ENCODE results near the gene FAM53B.
A peak's percentile ranks its signal among the peaks of the same experiment; 100 is the strongest.

Gene FAM53B

GRCh38 chr10:124722798-124723783, 21.1 kb downstream of the FAM53B start:
- no CpG with 5 or more reads among the region's 8 CpGs for WGBS, 2 donors (ENCODE audit: extremely low coverage in 2 of 2, insufficient read length in 2 of 2, insufficient replicate concordance in 1 of 2)
- H2BK5ac ChIP-seq (ENCODE audit: low read length): no peak overlapping the region
- no peak overlapping the region for H2BK12ac ChIP-seq (ENCODE audit: low read length)
- no peaks in the 10 kb centered on the region for H3K27me3 ChIP-seq (ENCODE audit: control insufficient read depth in 3 of 3, insufficient read depth in 3 of 3, low read depth in 1 of 3, low read length in 3 of 3)
- H4K91ac ChIP-seq (ENCODE audit: low read depth, low read length, poor library complexity): no peak overlapping the region
- H3K27ac ChIP-seq (replicated peaks; ENCODE audit: low read length): no peak overlapping the region
- no peak overlapping the region for H3K18ac ChIP-seq (ENCODE audit: low read length)
- H3K4ac ChIP-seq (ENCODE audit: low read length): no peak overlapping the region
- no peak overlapping the region for H2BK15ac ChIP-seq (ENCODE audit: low read length)
- H3K9me3 ChIP-seq (replicated peaks in 1 of 2; ENCODE audit: control insufficient read depth in 2 of 2, insufficient read depth in 1 of 2, low read depth in 1 of 2, low read length in 2 of 2): no peaks in the 10 kb centered on the region
- no peak overlapping the region for H3K9ac ChIP-seq (ENCODE audit: low read depth, low read length, poor library complexity)
- H3K4me2 ChIP-seq (ENCODE audit: insufficient read depth, low read length, poor library complexity, severe bottlenecking): no peak overlapping the region
- H2AFZ ChIP-seq (ENCODE audit: low read length): no peak overlapping the region
- H3K14ac ChIP-seq (ENCODE audit: low read length): no peak overlapping the region
- peaks cover 1 to 18% of the 10 kb centered on the region in 2 donors for H3K36me3 ChIP-seq (replicated peaks in 1 of 2; ENCODE audit: control insufficient read depth in 2 of 2, insufficient read depth in 2 of 2, low read length in 2 of 2)
- peaks cover 8% of the 10 kb centered on the region for H3K79me1 ChIP-seq (ENCODE audit: low read depth, low read length)
- H2AK5ac ChIP-seq (ENCODE audit: low read depth, low read length): no peak overlapping the region
- no peak for DNase-seq (ENCODE audit: low spot score)
- H3K4me3 ChIP-seq (ENCODE audit: low read length in 2 of 2): no peak overlapping the region
- no peak overlapping the region for H2BK120ac ChIP-seq (ENCODE audit: low read depth, low read length)
- no peak overlapping the region for H4K8ac ChIP-seq (ENCODE audit: low read depth, low read length)
- H3K23ac ChIP-seq (ENCODE audit: low read depth, low read length, poor library complexity): no peak overlapping the region
- H3K4me1 ChIP-seq (ENCODE audit: control insufficient read depth in 2 of 2, insufficient read depth in 1 of 2, low read depth in 1 of 2, low read length in 2 of 2): peaks cover 12 to 24% of the 10 kb centered on the region in 2 donors

GRCh38 chr10:124721330-124722045, 22.7 kb downstream of the FAM53B start:
- H2BK12ac ChIP-seq (ENCODE audit: low read length): no peak overlapping the region
- H2BK120ac ChIP-seq (ENCODE audit: low read depth, low read length): no peak overlapping the region
- no peak overlapping the region for H4K8ac ChIP-seq (ENCODE audit: low read depth, low read length)
- no peak overlapping the region for H4K91ac ChIP-seq (ENCODE audit: low read depth, low read length, poor library complexity)
- no peak overlapping the region for H2AFZ ChIP-seq (ENCODE audit: low read length)
- no peak overlapping the region for H3K27ac ChIP-seq (replicated peaks; ENCODE audit: low read length)
- H3K4me3 ChIP-seq (ENCODE audit: low read length in 2 of 2): no peak overlapping the region
- H3K4me1 ChIP-seq (ENCODE audit: control insufficient read depth in 2 of 2, insufficient read depth in 1 of 2, low read depth in 1 of 2, low read length in 2 of 2): peaks cover 12 to 25% of the 10 kb centered on the region in 2 donors
- no peak for DNase-seq (ENCODE audit: low spot score)
- no peak overlapping the region for H3K23ac ChIP-seq (ENCODE audit: low read depth, low read length, poor library complexity)
- no peaks in the 10 kb centered on the region for H3K27me3 ChIP-seq (ENCODE audit: control insufficient read depth in 3 of 3, insufficient read depth in 3 of 3, low read depth in 1 of 3, low read length in 3 of 3)
- no peak overlapping the region for H3K4me2 ChIP-seq (ENCODE audit: insufficient read depth, low read length, poor library complexity, severe bottlenecking)
- no peak overlapping the region for H3K9ac ChIP-seq (ENCODE audit: low read depth, low read length, poor library complexity)
- H3K9me3 ChIP-seq (replicated peaks in 1 of 2; ENCODE audit: control insufficient read depth in 2 of 2, insufficient read depth in 1 of 2, low read depth in 1 of 2, low read length in 2 of 2): peaks cover 0 to 6% of the 10 kb centered on the region in 2 donors
- H3K4ac ChIP-seq (ENCODE audit: low read length): no peak overlapping the region
- no peak overlapping the region for H2BK5ac ChIP-seq (ENCODE audit: low read length)
- peaks cover 8% of the 10 kb centered on the region for H3K79me1 ChIP-seq (ENCODE audit: low read depth, low read length)
- no peak overlapping the region for H3K18ac ChIP-seq (ENCODE audit: low read length)
- no CpG with 5 or more reads among the region's 16 CpGs for WGBS, 2 donors (ENCODE audit: extremely low coverage in 2 of 2, insufficient read length in 2 of 2, insufficient replicate concordance in 1 of 2)
- no peak overlapping the region for H2BK15ac ChIP-seq (ENCODE audit: low read length)
- no peak overlapping the region for H2AK5ac ChIP-seq (ENCODE audit: low read depth, low read length)
- H3K36me3 ChIP-seq (replicated peaks in 1 of 2; ENCODE audit: control insufficient read depth in 2 of 2, insufficient read depth in 2 of 2, low read length in 2 of 2): peaks cover 1 to 22% of the 10 kb centered on the region in 2 donors
- H3K14ac ChIP-seq (ENCODE audit: low read length): no peak overlapping the region

GRCh38 chr10:124719213-124719851, 24.8 kb downstream of the FAM53B start:
- Histone ChIP-seq H2AFZ (ENCODE audit: low read length) (no peak overlapping the region), H3K9ac (ENCODE audit: low read depth, low read length, poor library complexity) (no peak overlapping the region), H3K27ac (replicated peaks; ENCODE audit: low read length) (no peak overlapping the region), H3K14ac (ENCODE audit: low read length) (no peak overlapping the region), H2BK15ac (ENCODE audit: low read length) (no peak overlapping the region), H3K4me2 (ENCODE audit: insufficient read depth, low read length, poor library complexity, severe bottlenecking) (no peak overlapping the region), H4K8ac (ENCODE audit: low read depth, low read length) (no peak overlapping the region), H4K91ac (ENCODE audit: low read depth, low read length, poor library complexity) (no peak overlapping the region), H2BK5ac (ENCODE audit: low read length) (no peak overlapping the region), H3K23ac (ENCODE audit: low read depth, low read length, poor library complexity) (no peak overlapping the region), H3K36me3 (replicated peaks in 1 of 2; ENCODE audit: control insufficient read depth in 2 of 2, insufficient read depth in 2 of 2, low read length in 2 of 2) (peaks cover 1 to 7% of the 10 kb centered on the region in 2 donors), H3K4me1 (ENCODE audit: control insufficient read depth in 2 of 2, insufficient read depth in 1 of 2, low read depth in 1 of 2, low read length in 2 of 2) (peaks cover 4 to 15% of the 10 kb centered on the region in 2 donors), H2AK5ac (ENCODE audit: low read depth, low read length) (no peak overlapping the region), H3K9me3 (replicated peaks in 1 of 2; ENCODE audit: control insufficient read depth in 2 of 2, insufficient read depth in 1 of 2, low read depth in 1 of 2, low read length in 2 of 2) (peaks cover 0 to 6% of the 10 kb centered on the region in 2 donors), H2BK120ac (ENCODE audit: low read depth, low read length) (no peak overlapping the region), H3K18ac (ENCODE audit: low read length) (peak overlapping the region; percentile 19), H3K4me3 (ENCODE audit: low read length in 2 of 2) (no peak overlapping the region), H2BK12ac (ENCODE audit: low read length) (no peak overlapping the region), H3K4ac (ENCODE audit: low read length) (no peak overlapping the region), H3K79me1 (ENCODE audit: low read depth, low read length) (peaks cover 11% of the 10 kb centered on the region), H3K27me3 (ENCODE audit: control insufficient read depth in 3 of 3, insufficient read depth in 3 of 3, low read depth in 1 of 3, low read length in 3 of 3) (no peaks in the 10 kb centered on the region)
- no CpG with 5 or more reads among the region's 8 CpGs for WGBS, 2 donors (ENCODE audit: extremely low coverage in 2 of 2, insufficient read length in 2 of 2, insufficient replicate concordance in 1 of 2)
- DNase-seq (ENCODE audit: low spot score): no peak

All from neuronal stem cell (in vitro differentiated cells).